Muscle of arm (tissue), 12 donors: Measurements from ENCODE around the gene HOXC10. TPM values are rescaled to one million over a fixed set of nuclear protein-coding genes. Genes with fewer than 3 reads are reported as not detected.

Experiments
- DNase-seq: peaks from one replicate; pipeline ENCODE4 v3.0.0-alpha.2; 2013
- polyA plus RNA-seq, 12 donors: library from polyadenylated mRNA; unstranded; fragments of 120-200 nt; gene quantifications; one replicate each; pipeline ENCODE4 v1.2.1, GENCODE V29; 2013; ENCODE audit not compliant: insufficient read length in 12 of 12

Gene HOXC10
- polyA plus RNA-seq, 12 donors = 0.20 to 2.0 (median 0.57) TPM; not detected in 4

- DNase-seq = no peak
Observed at GRCh38 chr12:53976823-53977595, 7.9 kb upstream of the HOXC10 start.

- no peak for DNase-seq
Observed at GRCh38 chr12:53977596-53978445, 7.1 kb upstream of the HOXC10 start.

DNA sequence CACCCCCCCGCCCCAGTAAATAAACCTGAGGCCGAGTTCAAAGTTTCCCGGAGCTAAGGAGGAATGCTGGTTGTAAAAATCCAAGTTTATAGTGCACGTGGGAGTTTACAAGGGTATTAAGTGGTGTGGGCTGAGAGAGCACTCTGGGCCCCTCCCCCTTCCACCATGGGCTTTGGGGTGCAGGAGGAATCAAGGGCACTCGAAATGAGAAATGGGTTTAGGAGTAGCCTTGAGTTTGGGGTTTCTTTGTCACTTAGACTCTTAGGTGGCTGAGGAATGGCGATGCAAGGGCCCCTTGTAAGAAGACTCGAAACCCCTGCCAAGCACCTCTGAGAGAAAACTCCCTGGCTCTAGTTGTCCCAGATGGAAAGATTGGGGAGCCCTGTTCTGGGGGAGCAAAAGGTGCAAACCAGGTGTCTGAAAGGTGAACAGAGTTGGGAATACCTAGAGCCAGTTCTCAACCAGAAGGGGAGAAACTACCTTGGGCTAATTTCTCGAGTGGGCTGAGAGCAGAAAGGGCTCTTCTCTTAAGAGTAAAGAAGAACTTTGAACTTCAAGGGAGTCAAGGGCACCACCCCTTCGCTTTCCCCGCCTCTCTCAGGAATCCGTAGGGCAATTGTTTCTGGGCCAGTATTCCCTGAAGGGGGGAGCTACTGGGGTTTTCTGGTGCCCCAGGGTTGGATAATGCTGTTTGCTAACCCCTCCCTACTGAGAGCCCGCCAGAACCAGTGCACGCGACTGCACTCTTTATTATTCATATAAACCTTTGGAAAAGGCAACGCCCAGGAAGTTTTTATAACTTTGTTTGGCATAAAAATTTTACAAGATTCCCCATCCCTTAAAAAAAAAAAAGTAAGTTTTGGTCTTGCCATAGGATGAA, 6.2 kb upstream of the HOXC10 start:
- DNase-seq = no peak

DNA sequence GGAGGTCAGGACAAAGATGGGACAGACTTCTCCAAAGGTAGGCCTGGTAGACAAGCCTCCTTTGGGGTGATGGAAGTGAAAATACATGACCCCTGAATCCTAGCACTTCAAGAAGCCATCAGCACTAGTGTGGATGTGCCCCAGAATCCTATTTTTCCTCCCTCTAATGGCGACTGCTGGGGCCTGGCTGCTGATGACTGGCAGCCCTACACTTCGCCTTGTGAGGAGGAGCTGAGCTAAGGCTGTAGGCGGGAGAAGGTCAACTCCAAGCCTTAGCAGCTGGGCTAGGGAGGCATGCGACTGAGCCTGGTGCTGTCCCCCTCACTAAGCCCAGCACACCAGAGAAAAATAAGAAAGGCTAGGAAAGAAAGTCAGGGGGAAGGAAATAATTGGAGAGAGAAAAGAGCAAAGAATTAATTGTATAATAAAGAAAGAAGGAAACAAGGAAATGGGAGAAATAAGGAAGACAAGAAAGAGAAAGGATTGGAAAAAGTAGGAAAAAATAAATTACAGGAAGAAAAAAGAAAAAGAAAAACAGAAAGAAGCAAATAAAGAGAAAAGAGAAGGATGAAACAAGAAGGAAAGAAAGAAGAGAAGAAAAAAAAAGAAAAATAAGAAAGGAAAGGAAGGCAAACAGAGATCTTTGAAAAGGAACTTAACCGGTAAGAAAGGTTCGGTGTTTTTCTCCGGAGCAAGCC, 4.7 kb upstream of the HOXC10 start:
- DNase-seq = no peak

GRCh38 chr12:53980802-53981496, 4.0 kb upstream of the HOXC10 start:
- no peak for DNase-seq

DNA sequence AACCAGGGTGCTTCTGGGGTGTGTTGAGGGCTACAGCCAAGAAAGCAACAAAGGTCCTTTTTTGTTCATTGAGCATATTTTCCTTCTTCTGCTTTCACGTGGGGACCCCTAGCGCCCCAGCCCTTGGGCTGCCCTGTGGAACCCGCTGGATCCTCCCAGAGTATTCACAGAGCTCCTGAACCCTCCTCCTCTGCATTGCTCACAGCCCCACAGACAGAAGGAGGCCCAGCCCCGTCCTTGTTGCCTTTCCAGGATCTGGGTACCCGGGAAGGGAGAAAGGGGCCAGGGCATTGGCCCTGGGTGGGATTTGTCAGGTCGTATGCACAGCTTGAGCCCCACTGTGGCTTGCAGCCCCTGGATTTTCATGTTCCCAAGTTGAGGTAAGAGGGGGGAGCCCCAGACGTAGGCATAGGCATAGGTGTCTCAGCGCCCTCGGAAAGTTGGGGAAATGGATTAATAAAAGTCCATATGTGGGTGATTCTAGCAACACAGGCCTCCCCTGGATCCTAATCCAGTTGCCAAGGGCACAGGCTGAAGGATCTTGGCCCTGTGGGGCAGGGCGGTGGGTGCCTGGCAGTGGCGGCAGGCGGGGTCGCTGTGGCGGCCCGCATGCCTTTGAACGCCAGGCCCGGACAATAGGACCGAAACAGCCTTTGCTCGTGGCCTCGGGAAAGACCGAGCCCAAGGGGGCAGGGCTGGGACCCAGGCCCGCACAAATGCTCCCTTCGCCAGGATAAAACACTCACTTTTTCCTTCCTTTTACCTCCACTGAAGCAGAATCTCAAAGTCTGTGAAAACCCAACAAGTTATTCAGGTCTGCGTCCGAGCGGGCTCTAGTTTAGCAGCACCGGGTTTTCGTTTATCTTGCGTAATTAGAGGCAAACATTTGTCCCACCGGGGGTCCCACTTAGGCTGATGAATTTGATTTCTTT, 3.0 kb upstream of the HOXC10 start:
- DNase-seq = no peak

DNA sequence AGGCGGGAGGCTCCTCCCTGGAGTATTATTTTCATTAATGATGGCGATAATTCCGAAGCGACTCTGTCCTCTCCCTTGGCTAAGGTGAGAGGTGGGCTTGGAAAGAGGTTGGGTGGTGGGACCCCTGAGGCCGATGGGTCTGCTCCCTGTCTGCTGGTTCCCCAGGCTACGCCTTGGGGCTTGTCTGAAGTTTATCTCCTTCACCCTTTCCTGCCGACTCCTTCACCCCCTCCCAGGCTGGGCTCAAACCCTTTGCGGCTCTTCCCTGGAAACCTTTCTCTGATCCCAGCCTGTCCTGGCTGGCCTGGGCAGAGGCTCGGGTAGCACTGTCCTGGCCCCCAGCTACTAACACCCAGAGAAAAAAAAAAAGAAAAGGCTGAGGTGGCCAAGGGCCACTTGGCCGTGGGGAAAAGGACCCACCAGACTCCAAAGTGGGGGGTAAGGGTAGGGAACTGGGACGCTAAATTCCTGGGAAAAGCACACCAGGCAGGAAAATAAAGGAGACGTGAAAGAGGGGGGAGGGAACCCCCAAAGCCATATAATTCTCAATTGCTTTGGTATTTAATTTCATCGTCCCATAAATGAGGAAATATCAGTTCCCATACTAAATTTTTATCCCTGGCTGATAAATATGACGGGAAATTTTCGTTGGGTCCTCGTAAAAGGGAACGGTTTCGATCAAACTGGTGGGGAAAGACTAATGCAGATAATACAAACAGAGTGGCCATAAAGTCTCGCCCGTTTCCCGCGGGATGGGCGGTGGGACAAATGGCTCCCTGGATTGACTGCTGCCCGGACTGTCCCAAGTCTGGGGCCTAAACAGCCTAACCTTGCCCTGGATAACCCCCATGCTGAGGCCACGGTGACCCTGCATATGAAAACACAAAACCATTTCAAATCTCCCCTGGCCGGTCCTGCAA, 2.0 kb upstream of the HOXC10 start:
- DNase-seq = no peak

- no peak for DNase-seq
Observed at GRCh38 chr12:53983568-53983949, 1.4 kb upstream of the HOXC10 start.

GRCh38 chr12:53983950-53984572, 885 bp upstream of the HOXC10 start:
- DNase-seq = no peak

DNA sequence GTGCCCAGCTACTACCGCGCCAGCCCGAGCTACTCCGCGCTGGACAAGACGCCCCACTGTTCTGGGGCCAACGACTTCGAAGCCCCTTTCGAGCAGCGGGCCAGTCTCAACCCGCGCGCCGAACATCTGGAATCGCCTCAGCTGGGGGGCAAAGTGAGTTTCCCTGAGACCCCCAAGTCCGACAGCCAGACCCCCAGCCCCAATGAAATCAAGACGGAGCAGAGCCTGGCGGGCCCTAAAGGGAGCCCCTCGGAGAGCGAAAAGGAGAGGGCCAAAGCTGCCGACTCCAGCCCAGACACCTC, 697 bp downstream of the HOXC10 start:
- DNase-seq = no peak

GRCh38 chr12:53985994-53986685, 1.2 kb downstream of the HOXC10 start:
- DNase-seq = no peak

GRCh38 chr12:53986686-53987483, 1.9 kb downstream of the HOXC10 start:
- DNase-seq = no peak

- DNase-seq = no peak
Observed at GRCh38 chr12:53987787-53988230, 2.9 kb downstream of the HOXC10 start.

- DNase-seq = no peak
Observed at GRCh38 chr12:53988541-53989226, 3.7 kb downstream of the HOXC10 start.

- DNase-seq = no peak
Observed at GRCh38 chr12:53989227-53990113, 4.5 kb downstream of the HOXC10 start.
